Mononuclear cell (primary cell): ENCODE results near the gene DOCK3. TPM values are rescaled to one million over a fixed set of nuclear protein-coding genes. Genes with fewer than 3 reads are reported as not detected.
"Not testable (repeated sequence)": the region's sequence is repeated elsewhere in the genome, so short reads cannot be mapped to it uniquely, and the experiment has no call there.

Experiments used
- H3K27me3 ChIP-seq: 2 replicates; pipeline ENCODE4 v1.6.0; 2011; ENCODE audit warnings: low read length, control low read depth; ENCODE audit not compliant: insufficient read depth
- H3K4me1 ChIP-seq: 2 replicates; pipeline ENCODE4 v1.5.1; 2011; ENCODE audit warnings: mild to moderate bottlenecking, low read length, control low read depth; ENCODE audit not compliant: insufficient read depth
- H3K4me3 ChIP-seq: 2 replicates; pipeline ENCODE4 v1.5.1; 2011; ENCODE audit warnings: mild to moderate bottlenecking, low read length, moderate library complexity
- H3K9me3 ChIP-seq: 2 replicates; pipeline ENCODE4 v1.5.1; 2011; ENCODE audit warnings: low read depth, mild to moderate bottlenecking, control low read depth, low read length
- total RNA-seq: library from RNA; depleted of rRNA; stranded (reverse); fragments of >200 nt; gene quantifications from one replicate; pipeline ENCODE4 v1.2.3, GENCODE V29; 2012

Gene DOCK3
- total RNA-seq, 1 donor, result 1.0 TPM

DNA sequence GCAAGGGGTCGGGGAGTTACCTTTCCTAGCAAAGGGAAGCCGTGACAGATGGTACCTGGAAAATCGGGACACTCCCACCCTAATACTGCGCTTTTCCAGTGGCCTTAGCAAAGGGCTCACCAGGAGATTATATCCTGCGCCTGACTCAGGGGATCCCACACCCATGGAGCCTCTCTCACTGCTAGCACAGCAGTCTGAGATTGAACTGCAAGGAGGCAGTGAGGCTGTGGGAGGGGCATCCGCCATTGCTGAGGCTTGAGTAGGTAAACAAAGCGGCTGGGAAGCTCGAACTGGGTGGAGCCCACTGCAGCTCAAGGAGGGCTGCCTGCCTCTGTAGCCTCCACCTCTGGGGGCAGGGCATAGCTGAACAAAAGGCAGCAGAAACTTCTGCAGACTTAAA lies 693.5 kb downstream of the DOCK3 start:
- H3K4me3 ChIP-seq, H3K9me3 ChIP-seq, H3K27me3 ChIP-seq, H3K4me1 ChIP-seq: not testable (repeated sequence)

DNA sequence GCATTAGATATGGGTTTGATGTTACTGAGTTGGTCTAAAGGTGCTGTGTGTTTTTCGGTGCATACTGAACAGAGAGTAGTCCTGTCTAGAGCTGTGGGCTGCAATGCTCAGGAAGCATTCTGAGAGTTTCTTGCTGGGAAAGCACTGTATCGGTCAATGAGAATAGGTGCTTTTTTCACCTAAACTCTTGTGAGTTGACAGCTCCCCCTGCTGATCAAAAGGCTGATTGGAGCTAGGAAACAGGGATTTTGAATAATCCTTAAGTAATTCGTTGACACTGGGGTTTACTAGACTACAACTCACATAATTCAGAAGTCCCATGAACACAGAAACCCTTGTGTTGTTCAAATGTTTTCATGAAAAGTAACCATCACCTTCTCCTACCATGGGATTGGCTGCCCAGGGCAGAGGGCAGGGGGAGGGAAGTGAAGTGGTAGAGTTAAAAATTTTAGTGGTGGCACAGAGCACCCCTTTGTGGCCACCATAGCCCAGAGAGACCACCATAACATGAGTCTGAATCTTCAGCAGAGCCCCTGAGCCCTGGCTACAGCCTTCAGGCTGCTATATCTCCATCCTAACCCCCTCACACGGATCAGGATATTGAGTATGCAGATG lies 697.3 kb downstream of the DOCK3 start:
- H3K27me3 ChIP-seq, result no peaks in the 10 kb centered on the region
- H3K4me1 ChIP-seq, result no peaks in the 10 kb centered on the region
- H3K9me3 ChIP-seq, result no peaks in the 10 kb centered on the region
- H3K4me3 ChIP-seq, result no peak overlapping the region

DNA sequence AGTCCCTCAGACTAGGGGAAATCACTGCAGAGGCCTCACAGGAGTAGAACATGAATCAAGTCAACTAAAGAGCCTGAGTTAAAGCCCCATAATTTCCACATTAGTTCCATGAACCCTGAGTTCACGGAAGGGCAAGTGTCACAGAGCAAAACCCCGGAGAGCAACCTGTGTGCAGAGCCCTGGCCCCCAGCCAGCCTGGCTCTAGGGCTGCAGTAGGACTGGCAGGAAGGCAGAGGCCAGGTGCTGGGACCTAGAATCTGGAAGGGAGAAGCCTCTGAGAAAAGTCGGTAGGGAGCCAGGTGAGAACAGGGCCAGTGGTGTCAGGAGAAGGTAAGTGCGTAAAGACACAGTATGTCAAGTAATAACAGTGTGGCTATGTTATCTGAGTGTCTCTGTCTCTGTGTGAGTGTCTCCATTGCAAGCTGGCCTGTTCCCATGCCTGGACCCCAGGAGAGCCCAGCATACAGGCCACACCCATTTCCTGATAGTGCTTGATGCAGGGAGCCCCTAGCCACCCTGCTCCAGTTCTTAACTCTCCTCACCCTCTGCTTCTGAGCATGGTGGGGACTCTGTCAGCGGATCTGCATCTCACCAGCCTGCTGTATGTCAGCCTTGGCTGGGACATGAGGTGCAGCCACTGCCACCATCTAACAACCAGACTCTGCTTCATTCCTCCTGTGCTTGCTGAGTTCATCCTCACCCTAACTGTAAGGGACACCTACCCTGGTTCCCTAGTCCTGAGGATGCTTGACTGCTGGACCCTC lies 699.1 kb downstream of the DOCK3 start:
- Histone ChIP-seq H3K9me3 (no peaks in the 10 kb centered on the region), H3K4me1 (no peaks in the 10 kb centered on the region), H3K27me3 (no peaks in the 10 kb centered on the region), H3K4me3 (no peak overlapping the region)

DNA sequence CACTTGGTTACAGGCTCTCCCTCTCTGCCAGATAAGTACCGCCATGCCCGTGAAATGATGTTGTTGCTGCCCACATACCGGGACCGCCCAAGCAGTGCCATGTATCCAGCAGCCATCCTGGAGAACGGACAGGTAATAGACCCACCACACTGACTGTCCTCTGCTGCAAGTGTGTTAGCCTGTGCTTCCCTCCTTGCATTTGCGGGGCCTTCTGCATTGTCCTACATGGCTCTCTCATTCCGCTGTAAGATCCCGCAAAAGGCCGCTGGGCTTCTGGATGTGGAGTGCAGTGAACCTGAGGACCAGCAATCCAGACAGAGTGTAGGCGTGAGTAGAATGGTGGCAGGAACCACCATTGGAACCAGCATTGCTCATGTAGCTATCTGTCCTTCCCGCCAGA lies 699.7 kb downstream of the DOCK3 start:
- H3K9me3 ChIP-seq, result no peaks in the 10 kb centered on the region

DNA sequence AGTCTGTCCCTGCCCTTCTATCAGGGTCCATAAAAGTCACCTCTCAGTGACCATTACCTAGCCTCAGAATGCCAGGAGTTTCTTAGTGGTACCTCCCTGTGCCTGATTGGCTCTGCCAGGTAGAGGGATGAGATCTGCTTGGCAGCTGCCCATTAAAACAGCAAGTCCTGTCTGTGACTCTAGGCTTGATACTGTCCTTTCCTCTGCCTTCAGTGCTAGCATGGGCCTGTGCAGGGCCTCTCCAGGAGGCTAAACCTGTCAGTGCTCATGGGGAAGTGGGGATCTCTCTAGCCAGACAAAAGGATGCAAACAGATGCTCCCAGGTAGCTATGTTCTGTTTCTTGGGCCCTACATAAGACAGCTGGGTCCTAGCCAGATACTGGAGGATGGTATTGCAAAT lies 700.4 kb downstream of the DOCK3 start:
- H3K4me3 ChIP-seq, result no peak overlapping the region
- H3K27me3 ChIP-seq, result no peaks in the 10 kb centered on the region
- no peaks in the 10 kb centered on the region for H3K9me3 ChIP-seq
- peaks cover 4% of the 10 kb centered on the region for H3K4me1 ChIP-seq

More for the DNA sequence above, 699.7 kb downstream of the DOCK3 start:
- Histone ChIP-seq H3K4me1 (peaks cover 4% of the 10 kb centered on the region), H3K4me3 (no peak overlapping the region), H3K27me3 (no peaks in the 10 kb centered on the region)

DNA sequence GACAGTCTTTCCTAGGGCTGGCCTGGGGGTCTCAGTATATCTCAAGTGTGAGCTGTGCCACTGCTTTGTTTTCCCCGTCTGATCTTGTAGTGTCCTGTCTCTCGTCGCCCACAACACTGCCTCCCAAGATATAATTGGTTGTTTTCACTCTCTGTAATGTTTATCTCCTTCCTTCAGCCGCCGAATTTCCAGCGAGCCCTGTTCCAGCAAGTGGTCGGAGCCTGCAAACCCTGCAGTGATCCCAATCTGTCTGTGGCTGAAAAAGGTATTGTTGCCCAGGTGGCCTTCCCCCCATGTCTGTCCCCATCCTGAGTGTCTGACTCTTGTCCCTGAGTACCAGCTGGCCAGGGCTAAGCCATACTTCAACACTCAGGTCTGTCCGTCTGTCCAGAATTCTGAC lies 700.8 kb downstream of the DOCK3 start:
- no peak overlapping the region for H3K4me3 ChIP-seq
- no peaks in the 10 kb centered on the region for H3K27me3 ChIP-seq
- no peaks in the 10 kb centered on the region for H3K9me3 ChIP-seq
- H3K4me1 ChIP-seq, result peaks cover 4% of the 10 kb centered on the region

DNA sequence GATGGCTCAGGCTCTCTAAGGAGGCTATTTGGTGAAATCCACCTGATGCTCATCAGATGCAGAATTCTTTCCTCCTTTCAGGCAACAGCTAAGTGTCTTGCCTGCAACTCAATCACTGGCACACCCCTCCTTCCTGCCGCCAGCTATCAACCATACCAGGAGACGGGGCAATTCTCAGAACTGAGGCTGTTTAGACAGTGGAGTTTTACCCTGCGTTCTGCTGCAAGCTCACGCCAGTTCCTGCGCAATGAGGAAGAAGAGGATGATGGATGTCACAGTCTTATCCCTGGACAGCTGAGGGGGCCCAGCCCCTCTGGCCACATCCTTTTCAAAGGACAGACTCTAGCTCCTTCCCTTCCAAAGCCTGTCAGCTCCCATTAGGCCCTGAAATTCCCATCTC lies 703.3 kb downstream of the DOCK3 start:
- H3K27me3 ChIP-seq, result no peaks in the 10 kb centered on the region
- H3K4me1 ChIP-seq, result peaks cover 4% of the 10 kb centered on the region
- H3K4me3 ChIP-seq, result no peak overlapping the region
- H3K9me3 ChIP-seq, result no peaks in the 10 kb centered on the region

DNA sequence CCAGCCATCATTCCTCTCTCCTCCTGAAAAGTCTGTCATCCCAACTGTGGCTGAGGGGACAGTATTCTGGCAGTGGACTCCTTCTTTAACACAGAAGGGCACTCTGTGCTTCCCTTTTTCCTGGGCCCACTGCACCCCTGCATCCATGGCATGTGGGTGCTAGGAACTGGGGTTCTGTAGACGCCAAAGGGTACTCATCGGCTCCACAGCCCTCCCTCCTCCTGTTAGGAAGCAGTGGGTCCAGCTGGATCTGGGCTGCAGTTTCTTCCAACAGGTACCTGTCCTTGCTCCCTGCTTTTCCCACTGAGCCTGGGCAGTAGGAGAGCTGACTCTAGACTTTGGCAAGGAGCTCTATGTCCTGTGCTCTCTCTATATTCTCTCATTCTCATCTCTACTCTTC lies 704.0 kb downstream of the DOCK3 start:
- Histone ChIP-seq H3K27me3 (no peaks in the 10 kb centered on the region), H3K4me3 (no peak overlapping the region), H3K4me1 (peaks cover 4% of the 10 kb centered on the region), H3K9me3 (no peaks in the 10 kb centered on the region)

DNA sequence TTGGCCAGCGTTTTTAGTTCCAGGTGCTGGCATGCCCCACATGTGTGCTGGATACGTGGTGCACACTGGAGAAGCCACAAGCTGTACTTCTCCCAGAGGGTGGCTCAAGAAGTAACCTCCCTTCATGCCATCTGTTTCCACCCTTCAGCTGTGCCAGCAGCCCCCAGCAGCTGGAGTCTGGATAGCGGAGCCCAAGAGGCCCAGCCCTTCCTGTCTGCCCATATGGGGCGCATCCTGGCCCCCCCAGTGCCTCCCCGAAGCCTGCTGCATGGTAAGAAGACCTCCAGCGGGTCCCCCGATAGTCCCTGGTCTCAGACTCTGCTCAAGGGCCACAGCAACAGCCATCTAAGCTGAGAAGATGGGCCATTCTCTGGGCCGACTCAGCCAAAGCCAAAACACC lies 704.6 kb downstream of the DOCK3 start:
- Histone ChIP-seq H3K4me1 (peaks cover 8% of the 10 kb centered on the region), H3K4me3 (no peak overlapping the region), H3K27me3 (no peaks in the 10 kb centered on the region), H3K9me3 (no peaks in the 10 kb centered on the region)

DNA sequence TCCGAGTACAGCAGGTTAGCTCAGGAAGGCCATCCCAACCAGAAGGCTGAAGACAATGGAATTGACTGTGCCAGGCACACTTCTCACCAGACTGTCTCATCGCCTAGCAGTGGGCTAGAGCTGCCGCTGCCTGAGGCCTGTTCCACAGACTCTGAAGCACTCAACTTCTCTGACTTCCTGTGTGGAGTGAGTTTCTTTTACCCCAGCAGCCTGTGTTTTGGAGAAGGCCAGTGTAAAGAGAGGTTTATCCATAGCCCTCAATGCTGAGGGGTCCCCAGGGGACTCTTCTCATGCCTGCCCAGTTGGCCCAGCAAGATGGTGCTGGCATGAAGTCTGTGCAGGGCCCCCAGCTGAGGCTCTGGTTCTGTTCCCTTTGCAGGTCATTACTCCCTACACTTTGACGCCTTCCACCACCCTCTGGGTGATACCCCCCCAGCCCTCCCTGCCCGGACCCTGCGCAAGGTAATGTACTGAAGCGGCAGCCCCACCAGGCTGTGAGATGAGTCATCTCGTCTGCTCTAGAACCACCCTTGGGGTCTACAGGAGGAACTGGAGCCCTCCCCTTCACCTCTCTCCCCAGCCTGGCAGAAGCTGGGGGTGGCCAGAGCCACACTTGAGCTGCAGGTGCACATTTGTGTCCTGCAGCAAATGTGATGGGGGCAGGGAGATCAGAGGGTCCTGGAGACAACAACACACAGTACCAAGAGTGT lies 705.2 kb downstream of the DOCK3 start:
- H3K9me3 ChIP-seq, result no peaks in the 10 kb centered on the region
- peaks cover 10% of the 10 kb centered on the region for H3K4me1 ChIP-seq
- H3K27me3 ChIP-seq, result no peaks in the 10 kb centered on the region
- no peak overlapping the region for H3K4me3 ChIP-seq

DNA sequence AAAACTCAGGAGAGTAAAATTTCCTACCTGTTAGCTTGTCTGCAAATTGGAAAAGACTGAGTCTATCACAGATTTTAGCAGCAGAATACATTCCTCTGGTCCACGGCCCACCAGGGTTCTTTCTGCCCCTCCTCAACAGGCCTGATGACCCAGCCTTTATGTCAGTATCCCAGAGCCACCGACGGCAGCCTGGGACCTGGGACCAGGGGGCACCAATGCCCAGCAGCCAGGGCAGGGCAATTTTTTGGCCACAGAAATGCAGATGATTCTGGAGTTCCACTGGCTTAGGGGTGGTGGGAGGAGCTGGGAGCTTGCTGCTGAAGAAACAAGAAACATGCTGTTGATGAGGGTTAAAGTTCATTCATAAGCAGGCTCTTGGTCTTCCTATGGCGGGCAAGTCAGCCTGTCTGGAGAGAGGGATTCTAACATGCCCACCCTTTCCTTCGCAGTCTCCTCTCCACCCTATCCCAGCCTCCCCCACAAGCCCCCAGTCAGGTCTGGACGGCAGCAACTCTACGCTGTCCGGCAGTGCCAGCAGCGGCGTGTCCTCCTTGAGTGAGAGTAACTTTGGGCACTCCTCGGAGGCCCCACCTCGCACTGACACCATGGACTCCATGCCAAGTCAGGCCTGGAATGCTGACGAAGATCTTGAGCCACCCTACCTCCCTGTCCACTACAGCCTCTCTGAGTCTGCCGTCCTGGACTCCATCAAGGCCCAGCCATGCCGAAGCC lies 706.0 kb downstream of the DOCK3 start:
- peaks cover 14% of the 10 kb centered on the region for H3K4me1 ChIP-seq
- H3K27me3 ChIP-seq, result no peaks in the 10 kb centered on the region
- no peaks in the 10 kb centered on the region for H3K9me3 ChIP-seq
- H3K4me3 ChIP-seq, result no peak overlapping the region

DNA sequence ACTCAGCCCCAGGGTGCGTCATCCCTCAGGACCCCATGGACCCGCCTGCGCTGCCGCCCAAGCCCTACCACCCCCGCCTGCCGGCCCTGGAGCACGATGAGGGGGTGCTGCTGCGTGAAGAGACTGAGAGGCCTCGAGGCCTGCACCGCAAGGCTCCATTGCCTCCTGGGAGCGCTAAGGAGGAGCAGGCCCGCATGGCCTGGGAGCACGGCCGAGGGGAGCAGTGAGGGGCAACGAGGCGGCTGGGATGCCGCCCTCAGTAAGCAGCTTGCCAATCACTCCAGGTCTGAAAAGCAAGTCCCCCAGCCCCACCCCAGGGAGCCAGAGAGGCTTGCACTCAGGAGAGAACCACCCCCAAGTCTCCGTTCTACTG lies 706.6 kb downstream of the DOCK3 start:
- no peaks in the 10 kb centered on the region for H3K27me3 ChIP-seq
- H3K4me1 ChIP-seq, result peaks cover 19% of the 10 kb centered on the region
- no peaks in the 10 kb centered on the region for H3K9me3 ChIP-seq
- no peak overlapping the region for H3K4me3 ChIP-seq

DNA sequence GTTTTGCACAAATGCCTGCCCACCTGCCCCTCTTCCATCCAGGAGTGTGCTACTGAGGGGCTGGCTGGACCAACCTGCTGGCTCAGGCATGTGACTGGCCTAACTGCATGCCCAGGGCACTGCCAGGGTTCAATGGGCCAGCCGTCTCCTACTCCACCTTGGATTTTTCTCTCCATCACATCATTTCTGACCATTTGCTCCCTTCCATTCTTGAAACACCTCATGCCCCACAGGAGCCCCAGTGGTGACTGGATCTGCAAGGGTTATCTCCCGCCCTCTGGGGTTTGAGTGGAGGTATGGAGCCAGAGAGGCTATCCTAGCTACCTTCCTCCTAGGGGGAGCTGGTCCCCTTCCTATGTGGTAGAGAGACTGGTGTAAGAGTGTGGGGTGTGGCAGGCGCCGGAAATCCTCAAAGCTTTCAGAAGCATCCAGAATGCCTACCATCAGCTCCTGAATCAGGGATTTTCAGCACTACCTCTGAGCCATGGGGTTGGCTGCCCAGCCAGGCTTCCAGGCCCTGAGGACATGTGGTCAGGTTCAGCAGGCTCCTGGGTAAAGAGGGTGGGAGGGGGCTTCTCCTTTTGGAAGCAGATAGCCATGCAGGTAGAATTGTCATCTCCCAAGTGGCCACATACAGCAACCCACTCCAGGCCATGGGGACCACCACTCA lies 707.5 kb downstream of the DOCK3 start:
- Histone ChIP-seq H3K27me3 (no peaks in the 10 kb centered on the region), H3K4me3 (no peak overlapping the region), H3K9me3 (no peaks in the 10 kb centered on the region), H3K4me1 (peaks cover 28% of the 10 kb centered on the region)

DNA sequence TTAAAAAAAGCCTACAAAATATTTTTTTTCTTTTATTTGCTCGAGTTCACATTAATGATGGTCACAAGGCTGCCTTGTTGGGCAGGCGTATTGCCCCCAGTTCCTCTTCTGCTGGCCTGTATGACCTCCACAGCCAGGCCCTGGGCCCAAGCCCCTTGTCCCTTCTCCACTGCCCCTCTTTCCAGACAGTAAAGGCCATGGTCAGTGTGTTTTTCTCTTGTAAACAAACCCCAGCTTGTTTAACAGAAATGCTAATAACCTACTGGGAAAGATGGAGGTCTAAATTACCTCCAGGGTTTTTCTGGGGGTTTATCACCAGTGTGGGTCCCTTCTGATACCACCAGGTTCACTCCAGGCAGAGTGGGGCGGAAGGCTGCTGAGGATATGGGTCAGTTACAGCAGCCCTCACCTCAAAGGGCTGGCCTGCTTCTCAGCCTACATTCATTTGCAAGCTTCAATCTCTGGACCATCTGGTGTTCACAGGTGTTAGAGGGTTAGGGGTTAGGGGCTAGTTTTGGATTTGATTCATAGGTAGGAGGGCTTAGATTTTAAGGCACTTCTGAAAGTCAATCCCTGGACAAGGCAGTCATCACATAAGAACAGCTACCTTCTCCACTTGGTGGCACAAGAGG lies 708.3 kb downstream of the DOCK3 start:
- Histone ChIP-seq H3K9me3 (no peaks in the 10 kb centered on the region), H3K4me1 (peaks cover 37% of the 10 kb centered on the region), H3K4me3 (no peak overlapping the region), H3K27me3 (no peaks in the 10 kb centered on the region)
